Activated CD8-positive, alpha-beta T cell treated with anti-CD3 and anti-CD28 coated beads for 36 hours (primary cell): ENCODE results near the gene UPF1. TPM values are rescaled to one million over a fixed set of nuclear protein-coding genes. Genes with fewer than 3 reads are reported as not detected.
"Not testable (repeated sequence)": the region's sequence is repeated elsewhere in the genome, so short reads cannot be mapped to it uniquely, and the experiment has no call there.

Source experiments
- ATAC-seq: fragments of 200-7000 bp; cut with Tn5 transposase; one replicate; pipeline ENCODE4 v1.10.0; 2021; ENCODE audit warnings: mild to moderate bottlenecking, moderate library complexity
- CTCF ChIA-PET: fragments of 350-600 bp; sonication (Branson Sonifier 250); formaldehyde crosslinking; loops from one replicate; lab custom pipeline; 2021; ENCODE audit warnings: antibody characterized with exemption; lab: Charles Lee
- POLR2A ChIA-PET: fragments of 350-600 bp; sonication (Branson Sonifier 250); formaldehyde crosslinking; loops from one replicate; lab custom pipeline; 2021; ENCODE audit warnings: antibody characterized with exemption; lab: Charles Lee
- DNase-seq: peaks from one replicate; pipeline ENCODE4 v3.0.0-alpha.2; 2020
- H3K27ac Mint-ChIP-seq: one replicate; pipeline ENCODE4 v1.8.0; 2021; ENCODE audit warnings: mild to moderate bottlenecking, mixed read lengths
- H3K27me3 Mint-ChIP-seq: one replicate; pipeline ENCODE4 v1.8.0; 2021; ENCODE audit warnings: mixed read lengths
- H3K36me3 Mint-ChIP-seq: one replicate; pipeline ENCODE4 v1.8.0; 2021; ENCODE audit warnings: low read depth, mixed read lengths
- H3K4me1 Mint-ChIP-seq: one replicate; pipeline ENCODE4 v1.8.0; 2021; ENCODE audit warnings: low read depth, mixed read lengths
- H3K4me3 Mint-ChIP-seq: one replicate; pipeline ENCODE4 v1.8.0; 2021; ENCODE audit warnings: mild to moderate bottlenecking, moderate library complexity, mixed read lengths
- H3K9me3 Mint-ChIP-seq: one replicate; pipeline ENCODE4 v1.8.0; 2021; ENCODE audit warnings: mixed read lengths
- CTCF ChIP-seq: fragments of 200-600 bp; IDR thresholded peaks from one replicate; pipeline ENCODE4 v1.8.0; 2022; ENCODE audit warnings: antibody characterized with exemption, mild to moderate bottlenecking
- intact Hi-C: fragments of 100-400 bp; cut with micrococcal nuclease; formaldehyde crosslinking; loops from one replicate; pipeline ENCODE4 v1.10.0; 2022
- total RNA-seq, 2 experiments: library from RNA; stranded (reverse); gene quantifications; one replicate each; pipeline ENCODE4 v1.2.3, GENCODE V29; 2021

Gene UPF1
- total RNA-seq, 2 experiments from 2014 or later: 75.9 to 87.6 TPM

GRCh38 chr19:18910010-18910409, 78.3 kb downstream of the UPF1 start:
- CTCF ChIA-PET: no interaction called here
- Mint-ChIP-seq H3K27ac (no peak overlapping the region), H3K4me1 (peaks cover 6% of the 10 kb centered on the region), H3K27me3 (no peaks in the 10 kb centered on the region), H3K9me3 (no peaks in the 10 kb centered on the region), H3K4me3 (no peak overlapping the region), H3K36me3 (peaks cover 19% of the 10 kb centered on the region)
- intact Hi-C loops: no loop called here
- no peak for TF ChIP-seq CTCF
- POLR2A ChIA-PET: no interaction called here
- DNase-seq: no peak
- ATAC-seq: no peak

DNA sequence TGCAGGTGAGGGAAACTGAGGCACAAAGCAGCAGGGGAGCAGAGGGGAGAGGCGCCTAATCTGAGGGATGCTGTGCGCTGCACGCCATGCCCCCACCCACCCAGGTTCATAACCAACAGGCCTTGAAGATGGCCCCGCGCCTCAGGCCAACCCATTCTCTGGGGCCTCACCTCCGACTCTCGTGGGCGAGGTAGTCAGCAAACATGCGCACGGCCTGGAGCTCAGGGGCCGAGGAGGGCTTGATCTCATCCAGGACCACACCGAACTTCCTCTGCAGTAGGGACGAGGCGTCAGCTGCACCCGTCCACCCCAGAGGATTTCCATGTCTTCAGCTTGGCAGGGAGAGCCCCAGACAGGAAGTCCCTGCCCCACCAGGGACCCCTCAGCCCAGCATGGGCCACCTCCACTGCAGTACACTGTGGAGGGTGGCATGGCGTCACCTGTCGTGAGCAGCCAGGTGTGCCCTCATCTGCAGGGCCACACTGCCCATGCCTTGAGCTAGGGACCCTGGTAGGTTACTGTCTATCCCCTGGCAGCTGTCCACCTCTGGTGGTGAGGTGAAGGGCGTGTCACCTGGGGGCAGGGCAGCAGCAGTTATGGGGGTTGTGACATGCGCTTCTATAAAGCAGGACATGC, 79.2 kb downstream of the UPF1 start:
- intact Hi-C loops: no loop called here

DNA sequence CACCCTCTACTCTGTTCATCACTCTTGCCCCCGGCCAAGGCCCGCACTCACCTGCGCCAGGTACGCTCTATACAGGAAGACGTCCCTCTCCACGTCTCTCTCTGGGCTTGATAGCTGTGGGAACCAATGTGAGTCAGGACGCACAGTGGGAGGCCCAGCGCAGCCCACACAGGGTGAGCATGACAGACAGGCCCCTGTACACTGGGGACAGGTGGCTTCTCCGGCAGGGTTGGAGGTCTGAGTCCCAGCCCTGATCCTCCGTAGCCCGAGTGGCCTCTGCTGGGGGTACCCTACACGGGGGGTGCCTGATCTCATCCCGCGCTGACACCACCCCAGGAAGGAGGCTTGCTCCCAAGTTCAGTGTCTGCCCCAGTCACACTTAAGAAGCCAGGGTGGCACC, 81.2 kb downstream of the UPF1 start:
- Mint-ChIP-seq H3K9me3 (no peaks in the 10 kb centered on the region), H3K27me3 (no peaks in the 10 kb centered on the region), H3K27ac (no peak overlapping the region), H3K36me3 (peaks cover 29% of the 10 kb centered on the region), H3K4me1 (peaks cover 20% of the 10 kb centered on the region), H3K4me3 (no peak overlapping the region)
- POLR2A ChIA-PET: interaction anchor here (1.0 kb wide), 1 partner anchor 74 kb away, joined by 3 read pairs; no protein-coding TSS in a partner anchor
- intact Hi-C loops: no loop called here
- ATAC-seq: no peak
- TF ChIP-seq CTCF: no peak
- DNase-seq: no peak
- CTCF ChIA-PET: no interaction called here

More for the DNA sequence above, 79.2 kb downstream of the UPF1 start:
- Mint-ChIP-seq H3K4me3 (no peak overlapping the region), H3K36me3 (peaks cover 19% of the 10 kb centered on the region), H3K27ac (no peak overlapping the region), H3K9me3 (no peaks in the 10 kb centered on the region), H3K4me1 (peaks cover 13% of the 10 kb centered on the region), H3K27me3 (no peaks in the 10 kb centered on the region)
- ChIA-PET POLR2A (interaction anchor here (0.7 to 1.2 kb wide), 4 partner anchors 8 to 31 kb away, joined by 3 read pairs; partner anchors contain the start of genes CERS1, COPE and DDX49), CTCF (no interaction called here)
- ATAC-seq (no peak), DNase-seq (no peak)
- no peak for TF ChIP-seq CTCF

DNA sequence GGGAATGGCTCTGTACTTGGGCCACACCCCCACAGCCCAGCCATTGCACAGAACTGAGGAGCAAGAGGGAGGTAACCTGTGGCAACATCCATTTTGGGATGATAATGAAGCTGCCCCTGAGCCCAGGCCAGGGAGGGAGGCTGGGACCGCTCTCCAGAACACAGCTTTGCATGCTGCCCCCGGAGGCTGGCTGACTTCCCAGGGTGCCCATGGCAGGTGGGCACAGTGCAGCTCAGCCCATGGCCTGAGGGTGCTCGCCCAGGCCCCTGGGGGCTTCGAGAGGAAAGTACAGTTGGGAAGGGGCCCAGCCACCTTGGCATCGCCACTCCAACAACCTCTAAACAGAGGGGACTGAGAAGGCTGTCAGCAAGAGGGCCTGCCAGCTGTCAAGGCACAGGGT, 81.7 kb downstream of the UPF1 start:
- H3K9me3 Mint-ChIP-seq: no peaks in the 10 kb centered on the region
- ChIA-PET POLR2A (interaction anchor here (1.0 kb wide), 1 partner anchor 74 kb away, joined by 3 read pairs; no protein-coding TSS in a partner anchor), CTCF (no interaction called here)
- no peak overlapping the region for H3K27ac Mint-ChIP-seq
- H3K27me3 Mint-ChIP-seq: no peaks in the 10 kb centered on the region
- intact Hi-C loops: no loop called here
- H3K36me3 Mint-ChIP-seq: peaks cover 29% of the 10 kb centered on the region
- no peak for DNase-seq
- H3K4me3 Mint-ChIP-seq: no peak overlapping the region
- ATAC-seq: no peak
- H3K4me1 Mint-ChIP-seq: peaks cover 23% of the 10 kb centered on the region
- TF ChIP-seq CTCF: no peak

DNA sequence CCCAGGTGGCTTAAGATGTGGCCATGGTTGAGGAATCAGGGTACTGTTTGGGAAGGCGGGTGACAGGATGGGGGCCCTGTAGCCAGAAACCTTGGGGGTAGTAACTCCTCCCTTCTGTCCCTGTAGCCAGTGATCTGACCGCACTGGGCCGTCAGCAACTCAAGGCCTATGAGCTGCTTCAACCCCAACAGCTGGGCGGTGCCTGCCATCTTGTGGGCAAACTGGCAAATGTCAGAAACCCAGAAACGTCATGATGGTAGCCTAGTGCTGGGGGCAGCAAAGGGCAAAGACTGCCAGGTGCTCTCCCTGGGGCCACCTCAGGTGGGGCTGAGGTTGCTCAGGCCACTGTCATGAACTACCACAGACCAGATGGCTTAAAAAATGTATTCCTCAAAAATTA, 83.9 kb downstream of the UPF1 start:
- intact Hi-C loops: no loop called here
- POLR2A ChIA-PET: no interaction called here
- ATAC-seq (no peak), DNase-seq (peak; percentile 67)
- H3K27ac Mint-ChIP-seq: no peak overlapping the region
- TF ChIP-seq CTCF: peak; percentile 22
- H3K4me3 Mint-ChIP-seq: no peak overlapping the region
- no peaks in the 10 kb centered on the region for H3K27me3 Mint-ChIP-seq
- no peaks in the 10 kb centered on the region for H3K9me3 Mint-ChIP-seq
- peaks cover 31% of the 10 kb centered on the region for H3K36me3 Mint-ChIP-seq
- H3K4me1 Mint-ChIP-seq: peaks cover 31% of the 10 kb centered on the region
- CTCF ChIA-PET: no interaction called here

DNA sequence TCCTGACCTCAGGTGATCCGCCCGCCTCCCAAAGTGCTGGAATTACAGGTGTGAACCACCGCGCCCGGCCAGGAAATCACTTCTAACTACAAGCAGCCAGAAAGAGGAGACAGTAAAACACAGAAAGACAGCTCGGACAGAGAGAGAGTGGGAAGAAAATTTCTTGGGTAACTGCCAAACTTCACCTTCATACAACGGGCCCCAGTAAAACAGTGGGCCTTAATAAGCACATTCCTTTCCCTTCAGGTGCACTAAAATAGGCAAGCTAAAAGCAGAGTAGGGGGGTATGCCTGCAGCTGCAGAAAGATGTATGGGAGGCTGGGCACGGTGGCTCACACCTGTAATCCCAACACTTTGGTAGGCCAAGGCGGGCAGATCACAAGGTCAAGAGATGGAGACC, 85.8 kb downstream of the UPF1 start:
- Mint-ChIP-seq H3K4me3 (peak overlapping the region; percentile 70), H3K4me1 (peaks cover 36% of the 10 kb centered on the region), H3K27ac (peak overlapping the region; percentile 71), H3K36me3 (peaks cover 39% of the 10 kb centered on the region)
- CTCF ChIA-PET: interaction anchor here (1.5 kb wide), 1 partner anchor 69 kb away, joined by 4 read pairs; no protein-coding TSS in a partner anchor
- H3K9me3 Mint-ChIP-seq, intact Hi-C loops, H3K27me3 Mint-ChIP-seq, DNase-seq, ATAC-seq: not testable (repeated sequence)
- POLR2A ChIA-PET: interaction anchor here (0.8 to 2.3 kb wide), 4 partner anchors 9 to 331 kb away, joined by 3 to 11 read pairs (median 4); partner anchors contain the start of gene CERS1
